AG04450 (cell line): ENCODE measurements around the gene THRSP. TPM values are rescaled to one million over a fixed set of nuclear protein-coding genes. Genes with fewer than 3 reads are reported as not detected.
"Not testable (repeated sequence)": the region's sequence is repeated elsewhere in the genome, so short reads cannot be mapped to it uniquely, and the experiment has no call there.

ENCODE experiments used
- CTCF ChIA-PET: fragments of 300-600, 350-600 bp; formaldehyde crosslinking; extraction: SDS; loops from one replicate; lab custom pipeline; 2022; ENCODE audit warnings: antibody characterized with exemption, inconsistent platforms; lab: Charles Lee
- POLR2A ChIA-PET: fragments of 350-600 bp; formaldehyde crosslinking; extraction: SDS; loops from one replicate; lab custom pipeline; 2021; ENCODE audit warnings: antibody characterized with exemption, inconsistent platforms; lab: Yijun Ruan, JAX
- DNase-seq: peaks from one replicate; pipeline ENCODE4 v3.0.0-alpha.2; 2011; ENCODE audit warnings: low read depth, low spot score
- H3K27ac ChIP-seq: one replicate; pipeline ENCODE4 v1.5.1; 2012; ENCODE audit warnings: low read depth, low read length, control low read depth
- H3K27me3 ChIP-seq: one replicate; pipeline ENCODE4 v1.6.0; 2012; ENCODE audit warnings: low read length; ENCODE audit not compliant: control insufficient read depth, insufficient read depth
- H3K4me3 ChIP-seq: 2 replicates; pipeline ENCODE4 v1.5.1; 2011; ENCODE audit warnings: mild to moderate bottlenecking, low read depth, low read length, control low read depth
- H3K9me3 ChIP-seq: 2 replicates; pipeline ENCODE4 v1.5.1; 2012; ENCODE audit warnings: low read length; ENCODE audit not compliant: control insufficient read depth, insufficient read depth
- CTCF ChIP-seq: IDR thresholded peaks from 2 replicates; pipeline ENCODE4 v1.5.1; 2011; ENCODE audit warnings: low read depth, low read length, control low read depth, inconsistent platforms
- polyA plus RNA-seq: library from polyadenylated mRNA; depleted of rRNA; stranded (reverse); fragments of >200 nt; gene quantifications from 2 replicates; pipeline ENCODE4 v1.2.3, GENCODE V29; 2011

THRSP gene
- polyA plus RNA-seq, 1 experiment: not detected

GRCh38 chr11:78081583-78081982 is 17.9 kb downstream of the THRSP start:
- H3K9me3 ChIP-seq: peaks cover 4% of the 10 kb centered on the region; the same call in 1 of the 2 replicates
- no peak for TF ChIP-seq CTCF
- H3K4me3 ChIP-seq: no peak overlapping the region
- ChIA-PET CTCF (no interaction called here), POLR2A (no interaction called here)
- H3K27me3 ChIP-seq: no peaks in the 10 kb centered on the region
- no peak for DNase-seq
- H3K27ac ChIP-seq: no peak overlapping the region

- Histone ChIP-seq H3K27me3 (no peaks in the 10 kb centered on the region), H3K27ac (no peak overlapping the region), H3K4me3 (no peak overlapping the region), H3K9me3 (peaks cover 4% of the 10 kb centered on the region; the same call in 1 of the 2 replicates)
- ChIA-PET POLR2A (no interaction called here), CTCF (no interaction called here)
- no peak for DNase-seq
- no peak for TF ChIP-seq CTCF
These were observed 18.5 kb downstream of the THRSP start for GRCh38 chr11:78082146-78082545.

DNA sequence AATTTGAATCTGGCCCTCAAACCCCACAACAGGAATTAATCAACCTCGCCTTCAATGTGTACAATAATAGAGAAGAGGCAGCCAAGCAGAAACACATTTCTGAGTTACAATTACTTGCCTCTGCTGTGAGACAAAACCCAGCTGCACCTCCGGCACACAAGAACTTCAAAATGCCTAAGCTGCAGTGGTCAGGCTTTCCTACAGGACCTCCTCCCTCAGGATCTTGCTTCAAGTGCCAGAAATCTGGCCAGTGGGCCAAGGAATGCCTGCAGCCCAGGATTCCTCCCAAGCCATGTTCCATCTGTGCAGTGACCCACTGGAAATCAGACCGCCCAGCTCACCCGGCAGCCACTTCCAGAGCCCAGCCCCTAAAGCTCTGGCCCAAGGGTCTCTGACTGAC is 19.4 kb downstream of the THRSP start:
- POLR2A ChIA-PET: no interaction called here
- TF ChIP-seq CTCF: no peak
- CTCF ChIA-PET: no interaction called here

DNA sequence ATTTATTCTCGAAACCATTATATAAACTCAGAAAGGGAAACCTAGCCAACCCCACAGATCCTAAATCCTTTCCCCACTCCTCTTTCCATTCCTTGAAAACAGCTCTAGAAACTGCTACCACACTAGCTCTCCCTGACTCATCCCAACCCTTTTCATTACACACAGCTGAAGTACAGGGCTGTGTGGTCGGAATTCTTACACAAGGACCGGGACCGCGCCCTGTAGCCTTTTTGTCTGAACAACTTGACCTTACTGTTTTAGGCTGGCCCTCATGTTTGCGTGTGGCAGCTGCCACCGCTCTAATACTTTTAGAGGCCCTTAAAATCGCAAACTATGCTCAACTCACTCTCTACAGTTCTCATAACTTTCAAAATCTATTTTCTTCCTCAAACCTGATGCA is 20.8 kb downstream of the THRSP start:
- CTCF ChIA-PET, POLR2A ChIA-PET, DNase-seq, H3K27ac ChIP-seq, H3K27me3 ChIP-seq, H3K9me3 ChIP-seq, H3K4me3 ChIP-seq: not testable (repeated sequence)

More for the DNA sequence above, 19.4 kb downstream of the THRSP start:
- H3K27ac ChIP-seq: no peak overlapping the region
- H3K9me3 ChIP-seq: peaks cover 4% of the 10 kb centered on the region; the same call in 1 of the 2 replicates
- no peak for DNase-seq
- H3K27me3 ChIP-seq: no peaks in the 10 kb centered on the region
- H3K4me3 ChIP-seq: no peak overlapping the region

DNA sequence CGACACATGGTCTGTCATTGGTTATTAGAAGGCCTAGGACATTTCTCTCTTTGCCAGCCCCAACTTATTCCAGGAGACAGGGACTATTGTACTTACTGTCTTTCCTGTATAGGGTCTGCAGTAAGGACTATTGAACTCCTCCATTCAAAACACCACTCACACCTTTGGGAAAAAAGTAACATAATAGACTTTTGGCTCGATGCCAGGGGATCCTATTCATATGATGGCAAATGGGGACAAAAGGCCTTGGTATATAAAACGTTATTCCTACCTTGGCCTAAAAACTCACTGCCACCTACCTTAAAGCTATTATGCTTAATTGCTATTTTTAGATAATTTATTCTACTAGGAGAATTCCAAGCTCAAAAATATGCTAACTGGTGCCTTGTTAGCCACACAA is 22.3 kb downstream of the THRSP start:
- Histone ChIP-seq H3K9me3 (no peaks in the 10 kb centered on the region), H3K27me3 (no peaks in the 10 kb centered on the region), H3K27ac (no peak overlapping the region), H3K4me3 (no peak overlapping the region)
- TF ChIP-seq CTCF: no peak
- ChIA-PET POLR2A (no interaction called here), CTCF (no interaction called here)
- DNase-seq: no peak

- H3K27ac ChIP-seq, H3K4me3 ChIP-seq, H3K9me3 ChIP-seq, DNase-seq, POLR2A ChIA-PET, H3K27me3 ChIP-seq, CTCF ChIA-PET: not testable (repeated sequence)
These were observed 22.9 kb downstream of the THRSP start for GRCh38 chr11:78086521-78087074.
